HEK293 (cell line): ENCODE measurements around the gene SETD4.

Experiments used
- CTCF ChIA-PET: fragments of 350-600 bp; formaldehyde crosslinking; extraction: SDS; loops from one replicate; lab custom pipeline; 2021; ENCODE audit warnings: antibody characterized with exemption; lab: Yijun Ruan, JAX
- POLR2A ChIA-PET: fragments of 300-600 bp; formaldehyde crosslinking; extraction: SDS; loops from one replicate; lab custom pipeline; 2020; ENCODE audit warnings: antibody characterized with exemption, inconsistent platforms; lab: Yijun Ruan, JAX
- H3K27ac ChIP-seq: fragments of 200-500 bp; sonication (Bioruptor generic); 2 replicates; pipeline ENCODE4 v1.5.1; 2014; ENCODE audit warnings: low read depth, low read length, control low read depth, inconsistent platforms; ENCODE audit errors: extremely low read depth
- H3K36me3 ChIP-seq, 2 experiments: fragments of 200-500 bp in 1 of 2; sonication (Bioruptor generic) in 1 of 2; 1 replicate in 1 of 2; 2 replicates in 1 of 2; pipeline ENCODE4 v1.5.1; 2014 to 2017; ENCODE audit warnings: inconsistent platforms in 2 of 2, low read length in 2 of 2; ENCODE audit not compliant: control insufficient read depth in 2 of 2, insufficient read depth in 1 of 2
- H3K4me1 ChIP-seq: fragments of 200-500 bp; sonication (Bioruptor generic); 2 replicates; pipeline ENCODE4 v1.5.1; 2014; ENCODE audit warnings: mild to moderate bottlenecking, low read length, inconsistent platforms; ENCODE audit not compliant: control insufficient read depth, insufficient read depth
- H3K4me3 ChIP-seq: 2 replicates; pipeline ENCODE4 v1.5.1; 2011; ENCODE audit warnings: low read depth, mild to moderate bottlenecking, control low read depth, low read length, moderate library complexity
- H3K9me3 ChIP-seq: fragments of 200-500 bp; sonication (Bioruptor generic); 2 replicates; pipeline ENCODE4 v1.5.1; 2014; ENCODE audit warnings: low read depth, low read length, inconsistent platforms; ENCODE audit not compliant: control insufficient read depth, insufficient read depth
- AEBP2 ChIP-seq: fragments of 450-650 bp; formaldehyde crosslinking; IDR thresholded peaks from 2 replicates; pipeline ENCODE4 v1.5.1; 2016; ENCODE audit warnings: missing biosample characterization, missing genetic modification characterization, borderline replicate concordance
- IKZF3 ChIP-seq: fragments of 450-650 bp; IDR thresholded peaks from 2 replicates; pipeline ENCODE4 v1.5.0; 2018; ENCODE audit warnings: missing biosample characterization, mild to moderate bottlenecking, missing genetic modification characterization, moderate library complexity
- KLF7 ChIP-seq: fragments of 450-650 bp; formaldehyde crosslinking; IDR thresholded peaks from 2 replicates; pipeline ENCODE4 v1.5.1; 2016; ENCODE audit warnings: missing biosample characterization, missing genetic modification characterization, borderline replicate concordance
- SCRT1 ChIP-seq: fragments of 450-650 bp; formaldehyde crosslinking; IDR thresholded peaks from 2 replicates; pipeline ENCODE4 v1.5.1; 2016; ENCODE audit warnings: missing biosample characterization, missing genetic modification characterization, borderline replicate concordance
- SETDB1 ChIP-seq: IDR thresholded peaks from one replicate; pipeline ENCODE4 v1.6.1; 2017; ENCODE audit warnings: mild to moderate bottlenecking, low read length, moderate library complexity, mixed read lengths; ENCODE audit not compliant: insufficient read length
- ZFP69B ChIP-seq: fragments of 450-650 bp; formaldehyde crosslinking; IDR thresholded peaks from 2 replicates; pipeline ENCODE4 v1.5.1; 2016; ENCODE audit warnings: missing biosample characterization, missing genetic modification characterization
- ZNF114 ChIP-seq: fragments of 450-650 bp; formaldehyde crosslinking; IDR thresholded peaks from 2 replicates; pipeline ENCODE4 v1.5.0; 2017; ENCODE audit warnings: missing biosample characterization, missing genetic modification characterization
- ZNF175 ChIP-seq: fragments of 450-650 bp; formaldehyde crosslinking; IDR thresholded peaks from 2 replicates; pipeline ENCODE4 v1.5.1; 2016; ENCODE audit warnings: missing biosample characterization, missing genetic modification characterization
- ZNF19 ChIP-seq: fragments of 450-650 bp; formaldehyde crosslinking; IDR thresholded peaks from 2 replicates; pipeline ENCODE4; 2016; ENCODE audit warnings: missing biosample characterization, missing genetic modification characterization, low read depth
- ZNF221 ChIP-seq: fragments of 450-650 bp; formaldehyde crosslinking; IDR thresholded peaks from 2 replicates; pipeline ENCODE4 v1.5.1; 2017; ENCODE audit warnings: missing biosample characterization, missing genetic modification characterization, borderline replicate concordance
- ZNF341 ChIP-seq: fragments of 450-650 bp; formaldehyde crosslinking; IDR thresholded peaks from 2 replicates; pipeline ENCODE4; 2016; ENCODE audit warnings: low read depth, missing biosample characterization, missing genetic modification characterization
- ZNF354C ChIP-seq: fragments of 450-650 bp; formaldehyde crosslinking; IDR thresholded peaks from 2 replicates; pipeline ENCODE4 v1.5.1; 2016; ENCODE audit warnings: missing biosample characterization, missing genetic modification characterization, low read depth, borderline replicate concordance
- ZNF426 ChIP-seq: fragments of 450-650 bp; formaldehyde crosslinking; IDR thresholded peaks from 2 replicates; pipeline ENCODE4 v1.5.1; 2017; ENCODE audit warnings: missing biosample characterization, missing genetic modification characterization, mild to moderate bottlenecking, inconsistent platforms, moderate library complexity
- ZNF433 ChIP-seq: fragments of 450-650 bp; formaldehyde crosslinking; IDR thresholded peaks from 2 replicates; pipeline ENCODE4 v1.5.1; 2016; ENCODE audit warnings: missing biosample characterization, missing genetic modification characterization, low read depth
- ZNF510 ChIP-seq: fragments of 450-650 bp; formaldehyde crosslinking; IDR thresholded peaks from 2 replicates; pipeline ENCODE4 v1.5.1; 2018; ENCODE audit warnings: mild to moderate bottlenecking, missing genetic modification characterization, missing biosample characterization; ENCODE audit not compliant: insufficient replicate concordance
- ZNF529 ChIP-seq: fragments of 450-650 bp; formaldehyde crosslinking; IDR thresholded peaks from 2 replicates; pipeline ENCODE4 v1.5.1; 2017; ENCODE audit warnings: missing genetic modification characterization, missing biosample characterization; ENCODE audit not compliant: insufficient replicate concordance
- ZNF645 ChIP-seq: fragments of 450-650 bp; formaldehyde crosslinking; IDR thresholded peaks from 2 replicates; pipeline ENCODE4; 2016; ENCODE audit warnings: missing biosample characterization, missing genetic modification characterization
- ZNF785 ChIP-seq: fragments of 450-650 bp; formaldehyde crosslinking; IDR thresholded peaks from 2 replicates; pipeline ENCODE4 v1.5.1; 2016; ENCODE audit warnings: missing biosample characterization, missing genetic modification characterization
- ZNF843 ChIP-seq: fragments of 450-650 bp; formaldehyde crosslinking; IDR thresholded peaks from 2 replicates; pipeline ENCODE4 v1.5.1; 2016; ENCODE audit warnings: missing biosample characterization, missing genetic modification characterization
- ZSCAN23 ChIP-seq: fragments of 450-650 bp; formaldehyde crosslinking; IDR thresholded peaks from 2 replicates; pipeline ENCODE4 v1.5.1; 2016; ENCODE audit warnings: missing biosample characterization, missing genetic modification characterization
- TF ChIP-seq, protein P1 (sequence below): fragments of 450-650 bp; formaldehyde crosslinking; IDR thresholded peaks from 2 replicates; pipeline ENCODE4 v1.5.1; 2016; ENCODE audit warnings: missing biosample characterization, missing genetic modification characterization
- TF ChIP-seq, protein P2 (sequence below): fragments of 450-650 bp; formaldehyde crosslinking; IDR thresholded peaks from 2 replicates; pipeline ENCODE4 v1.5.1; 2016; ENCODE audit warnings: missing biosample characterization, missing genetic modification characterization
- TF ChIP-seq, protein P3 (sequence below): fragments of 450-650 bp; formaldehyde crosslinking; IDR thresholded peaks from 2 replicates; pipeline ENCODE4 v1.5.1; 2016; ENCODE audit warnings: missing biosample characterization, missing genetic modification characterization

SETD4 gene

DNA sequence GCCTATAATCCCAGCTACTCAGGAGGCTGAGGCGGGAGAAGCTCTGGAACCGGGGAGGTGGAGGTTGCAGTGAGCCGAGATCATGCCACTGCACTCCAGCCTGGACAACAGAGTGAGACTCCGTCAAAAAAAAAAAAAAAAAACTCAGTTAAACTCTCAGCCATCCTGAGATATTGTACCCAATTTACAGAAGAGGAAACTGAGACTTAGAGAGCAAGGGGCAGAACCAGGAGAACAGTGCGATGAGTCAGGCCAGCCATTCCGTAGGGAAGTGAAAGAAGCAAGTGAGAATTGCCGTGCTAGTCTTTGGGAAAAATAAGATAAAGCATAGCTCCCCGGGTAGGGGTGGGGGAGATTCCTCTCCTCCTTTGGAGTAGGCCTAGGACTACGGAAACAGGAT lies 69.7 kb downstream of the SETD4 start:
- POLR2A ChIA-PET: no interaction called here
- Histone ChIP-seq H3K4me3 (no peak overlapping the region), H3K9me3 (no peaks in the 10 kb centered on the region), H3K36me3 (no peaks in the 10 kb centered on the region), H3K4me1 (no peaks in the 10 kb centered on the region), H3K27ac (no peak overlapping the region)
- TF ChIP-seq ZNF843 (tag by site-specific recombination) (no peak), ZNF510 (no peak), ZNF19 (tag by site-specific recombination) (no peak)
- TF ChIP-seq, protein P1, sequence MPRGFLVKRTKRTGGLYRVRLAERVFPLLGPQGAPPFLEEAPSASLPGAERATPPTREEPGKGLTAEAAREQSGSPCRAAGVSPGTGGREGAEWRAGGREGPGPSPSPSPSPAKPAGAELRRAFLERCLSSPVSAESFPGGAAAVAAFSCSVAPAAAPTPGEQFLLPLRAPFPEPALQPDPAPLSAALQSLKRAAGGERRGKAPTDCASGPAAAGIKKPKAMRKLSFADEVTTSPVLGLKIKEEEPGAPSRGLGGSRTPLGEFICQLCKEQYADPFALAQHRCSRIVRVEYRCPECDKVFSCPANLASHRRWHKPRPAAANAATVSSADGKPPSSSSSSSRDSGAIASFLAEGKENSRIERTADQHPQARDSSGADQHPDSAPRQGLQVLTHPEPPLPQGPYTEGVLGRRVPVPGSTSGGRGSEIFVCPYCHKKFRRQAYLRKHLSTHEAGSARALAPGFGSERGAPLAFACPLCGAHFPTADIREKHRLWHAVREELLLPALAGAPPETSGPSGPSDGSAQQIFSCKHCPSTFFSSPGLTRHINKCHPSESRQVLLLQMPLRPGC (tag by site-specific recombination): no peak
- CTCF ChIA-PET: no interaction called here

DNA sequence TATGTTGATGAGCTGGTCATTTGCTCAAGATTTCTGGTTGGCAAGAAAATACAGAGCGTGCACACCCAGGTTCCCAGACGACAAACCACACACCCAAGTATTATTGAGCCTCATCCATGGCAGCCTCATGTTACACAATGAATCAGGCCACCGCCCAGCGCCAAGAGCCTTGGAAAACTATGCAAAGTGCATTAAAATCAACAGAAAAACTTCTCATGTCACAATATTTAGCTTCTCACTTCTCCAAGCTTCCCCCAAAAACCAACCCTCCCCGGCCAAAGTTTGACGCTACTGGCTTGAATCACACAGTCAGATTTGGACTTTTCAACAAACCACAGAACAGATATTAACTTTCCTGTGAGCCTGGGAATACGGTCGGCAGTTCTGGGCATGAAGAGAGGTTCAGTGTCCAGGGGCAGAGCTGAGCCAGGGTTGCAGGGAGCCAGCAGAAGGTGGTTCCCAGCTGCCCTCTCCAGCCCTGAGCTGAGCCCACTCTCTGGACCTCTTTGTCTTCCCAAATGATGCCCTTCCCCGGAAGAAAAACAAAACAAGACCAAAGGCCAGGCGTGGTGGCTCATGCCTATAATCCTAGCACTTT lies 71.1 kb downstream of the SETD4 start:
- TF ChIP-seq ZNF175 (tag by site-specific recombination) (no peak), AEBP2 (no peak), ZNF221 (tag by site-specific recombination) (no peak), ZNF645 (tag by site-specific recombination) (no peak), SETDB1 (no peak), ZFP69B (tag by site-specific recombination) (no peak), ZNF433 (tag by site-specific recombination) (no peak)
- TF ChIP-seq, protein P2, sequence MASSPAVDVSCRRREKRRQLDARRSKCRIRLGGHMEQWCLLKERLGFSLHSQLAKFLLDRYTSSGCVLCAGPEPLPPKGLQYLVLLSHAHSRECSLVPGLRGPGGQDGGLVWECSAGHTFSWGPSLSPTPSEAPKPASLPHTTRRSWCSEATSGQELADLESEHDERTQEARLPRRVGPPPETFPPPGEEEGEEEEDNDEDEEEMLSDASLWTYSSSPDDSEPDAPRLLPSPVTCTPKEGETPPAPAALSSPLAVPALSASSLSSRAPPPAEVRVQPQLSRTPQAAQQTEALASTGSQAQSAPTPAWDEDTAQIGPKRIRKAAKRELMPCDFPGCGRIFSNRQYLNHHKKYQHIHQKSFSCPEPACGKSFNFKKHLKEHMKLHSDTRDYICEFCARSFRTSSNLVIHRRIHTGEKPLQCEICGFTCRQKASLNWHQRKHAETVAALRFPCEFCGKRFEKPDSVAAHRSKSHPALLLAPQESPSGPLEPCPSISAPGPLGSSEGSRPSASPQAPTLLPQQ: no peak
- H3K9me3 ChIP-seq: no peaks in the 10 kb centered on the region
- ChIA-PET POLR2A (interaction anchor here (0.7 to 0.8 kb wide), 2 partner anchors 57 to 1676 kb away, joined by 3 read pairs; no protein-coding TSS in a partner anchor), CTCF (interaction anchor here (0.5 to 0.6 kb wide), 3 partner anchors 10 to 1353 kb away, joined by 3 to 6 read pairs (median 4); no protein-coding TSS in a partner anchor)
- no peak overlapping the region for H3K4me3 ChIP-seq
- H3K4me1 ChIP-seq: no peaks in the 10 kb centered on the region
- H3K27ac ChIP-seq: no peak overlapping the region
- no peaks in the 10 kb centered on the region for H3K36me3 ChIP-seq

DNA sequence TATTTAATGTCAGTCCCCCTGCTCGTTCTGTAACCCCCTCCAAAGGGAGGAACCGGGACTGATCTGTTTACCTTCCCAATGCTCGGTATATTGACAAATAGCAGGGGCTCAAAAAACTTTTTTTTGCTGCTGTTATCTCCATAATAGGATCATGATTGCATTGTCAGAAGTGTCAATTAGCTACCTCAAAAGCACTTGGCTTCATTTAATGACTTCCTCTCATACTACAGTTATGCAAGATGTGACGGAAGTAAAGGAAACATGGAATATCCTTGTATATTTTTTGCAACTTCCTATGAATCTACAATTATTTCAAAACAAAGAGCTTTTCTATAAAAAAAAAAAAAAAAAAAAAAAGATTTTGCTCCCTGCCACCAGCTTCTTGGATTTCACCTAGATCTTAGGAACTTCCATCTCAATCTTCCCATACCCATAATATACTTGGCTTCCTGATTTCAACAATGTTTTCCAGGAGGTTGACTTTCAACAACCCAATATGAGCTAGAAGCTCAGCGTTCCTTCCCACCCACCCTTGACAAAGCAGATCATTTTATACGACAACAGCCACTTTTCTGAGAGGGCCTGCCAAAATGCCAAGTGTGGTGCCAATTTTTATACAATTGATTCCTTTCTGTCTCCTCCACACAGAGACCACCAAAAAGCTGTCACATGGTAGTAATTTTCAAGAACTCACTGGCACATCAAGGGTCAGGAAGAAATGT lies 71.7 kb downstream of the SETD4 start:
- Histone ChIP-seq H3K27ac (no peak overlapping the region), H3K4me1 (no peaks in the 10 kb centered on the region), H3K36me3 (no peaks in the 10 kb centered on the region), H3K4me3 (no peak overlapping the region), H3K9me3 (no peaks in the 10 kb centered on the region)
- CTCF ChIA-PET: interaction anchor here (0.5 to 0.6 kb wide), 3 partner anchors 10 to 1353 kb away, joined by 3 to 4 read pairs (median 3); no protein-coding TSS in a partner anchor
- POLR2A ChIA-PET: interaction anchor here (0.7 to 0.8 kb wide), 2 partner anchors 56 to 1675 kb away, joined by 3 read pairs; no protein-coding TSS in a partner anchor
- no peak for TF ChIP-seq IKZF3 (tag by site-specific recombination)
- TF ChIP-seq ZNF341: no peak
- TF ChIP-seq SCRT1 (tag by site-specific recombination): no peak
- no peak for TF ChIP-seq KLF7 (tag by site-specific recombination)
- TF ChIP-seq ZSCAN23 (tag by site-specific recombination): no peak
- TF ChIP-seq ZNF785 (tag by site-specific recombination): no peak
- no peak for TF ChIP-seq ZNF114 (tag by site-specific recombination)
- TF ChIP-seq ZNF354C (tag by site-specific recombination): no peak
- no peak for TF ChIP-seq ZNF529 (tag by site-specific recombination)
- TF ChIP-seq, protein P3, sequence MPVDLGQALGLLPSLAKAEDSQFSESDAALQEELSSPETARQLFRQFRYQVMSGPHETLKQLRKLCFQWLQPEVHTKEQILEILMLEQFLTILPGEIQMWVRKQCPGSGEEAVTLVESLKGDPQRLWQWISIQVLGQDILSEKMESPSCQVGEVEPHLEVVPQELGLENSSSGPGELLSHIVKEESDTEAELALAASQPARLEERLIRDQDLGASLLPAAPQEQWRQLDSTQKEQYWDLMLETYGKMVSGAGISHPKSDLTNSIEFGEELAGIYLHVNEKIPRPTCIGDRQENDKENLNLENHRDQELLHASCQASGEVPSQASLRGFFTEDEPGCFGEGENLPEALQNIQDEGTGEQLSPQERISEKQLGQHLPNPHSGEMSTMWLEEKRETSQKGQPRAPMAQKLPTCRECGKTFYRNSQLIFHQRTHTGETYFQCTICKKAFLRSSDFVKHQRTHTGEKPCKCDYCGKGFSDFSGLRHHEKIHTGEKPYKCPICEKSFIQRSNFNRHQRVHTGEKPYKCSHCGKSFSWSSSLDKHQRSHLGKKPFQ (tag by site-specific recombination): no peak
- TF ChIP-seq ZNF426 (tag by site-specific recombination): no peak
